GM12878 (cell line): ENCODE measurements around the gene GARNL3. TPM values are rescaled to one million over a fixed set of nuclear protein-coding genes. Genes with fewer than 3 reads are reported as not detected.

Experiments used
- ATAC-seq: fragments of 200-7000 bp; cut with Tn5 transposase; 3 replicates; pipeline ENCODE4 v1.9.1; 2020; ENCODE audit warnings: mild to moderate bottlenecking, moderate library complexity
- BruUV-seq: library from RNA; stranded (reverse); fragments of 400-500 nt; replicated peaks from 2 replicates; lab custom pipeline; 2021; lab: Mats Ljungman, UMichigan
- CTCF ChIA-PET: fragments of 300-600 bp; sonication (Branson Sonifier 250); formaldehyde crosslinking; extraction: SDS; loops from one replicate; lab custom pipeline; 2021; ENCODE audit warnings: inconsistent platforms; lab: Yijun Ruan, JAX
- POLR2A ChIA-PET: fragments of 350-600 bp; formaldehyde crosslinking; extraction: SDS; loops from one replicate; lab custom pipeline; 2021; ENCODE audit warnings: inconsistent platforms; lab: Charles Lee
- RAD21 ChIA-PET: fragments of 300-600 bp; sonication (Branson Sonifier 250); formaldehyde crosslinking; loops from one replicate; lab custom pipeline; 2023; ENCODE audit warnings: antibody characterized with exemption; ENCODE audit not compliant: unreplicated experiment; lab: Charles Lee
- SMC1A ChIA-PET: fragments of 300-600 bp; sonication (Branson Sonifier 250); formaldehyde crosslinking; loops from one replicate; lab custom pipeline; 2023; ENCODE audit not compliant: unreplicated experiment, uncharacterized antibody; lab: Charles Lee
- DNase-seq: peaks from one replicate; pipeline ENCODE4 v3.0.0-alpha.2; 2011; ENCODE audit warnings: low read depth, low spot score
- FAIRE-seq: peaks from 3 replicates; lab custom pipeline; 2011; peaks lifted over from hg19 to GRCh38; lab: Jason Lieb, UNC
- H2AFZ ChIP-seq: 2 replicates; pipeline ENCODE4 v1.6.0; 2011; ENCODE audit warnings: low read depth, low read length, control low read depth; ENCODE audit not compliant: control insufficient read depth
- H3K27ac ChIP-seq: 2 replicates; pipeline ENCODE4 v1.5.1; 2011; ENCODE audit warnings: control low read depth; ENCODE audit not compliant: control insufficient read depth, insufficient read depth
- H3K27me3 ChIP-seq, 2 experiments: replicated peaks in 1 of 2; 2 replicates each; pipeline versions ENCODE4 v1.6.0 to v1.6.1; 2011; ENCODE audit warnings: low read length in 1 of 2; ENCODE audit not compliant: control insufficient read depth in 2 of 2, insufficient read depth in 2 of 2
- H3K36me3 ChIP-seq, 2 experiments: 2 replicates each; pipeline ENCODE4 v1.5.1; 2011; ENCODE audit warnings: low read length in 1 of 2; ENCODE audit not compliant: control insufficient read depth in 2 of 2, insufficient read depth in 2 of 2
- H3K4me1 ChIP-seq: 2 replicates; pipeline ENCODE4 v1.6.1; 2011; ENCODE audit warnings: mild to moderate bottlenecking, low read length, moderate library complexity, mixed read lengths; ENCODE audit not compliant: control insufficient read depth, insufficient read depth
- H3K4me2 ChIP-seq: 2 replicates; pipeline ENCODE4 v1.6.0; 2011; ENCODE audit warnings: control low read depth; ENCODE audit not compliant: control insufficient read depth, insufficient read depth
- H3K4me3 ChIP-seq: fragments of 200-600 bp; sonication (generic); 2 replicates; pipeline ENCODE4 v1.5.1; 2016
- H3K79me2 ChIP-seq: 2 replicates; pipeline ENCODE4 v1.6.0; 2011; ENCODE audit warnings: low read length; ENCODE audit not compliant: control insufficient read depth, insufficient read depth
- H3K9ac ChIP-seq: 2 replicates; pipeline ENCODE4 v1.8.0; 2011; ENCODE audit warnings: low read length, control low read depth, mixed read lengths; ENCODE audit not compliant: control insufficient read depth, insufficient read depth
- H3K9me3 ChIP-seq: replicated peaks from 3 replicates; pipeline ENCODE4 v1.5.1; 2011; ENCODE audit warnings: mild to moderate bottlenecking, low read length; ENCODE audit not compliant: control insufficient read depth, insufficient read depth
- H4K20me1 ChIP-seq: 2 replicates; pipeline ENCODE4 v1.6.0; 2011; ENCODE audit not compliant: control insufficient read depth, insufficient read depth
- CBFB ChIP-seq: IDR thresholded peaks from 2 replicates; pipeline ENCODE4 v1.6.1; 2016; ENCODE audit warnings: antibody characterized with exemption, low read depth
- E2F4 ChIP-seq: IDR thresholded peaks from 2 replicates; pipeline ENCODE4 v1.6.1; 2012; ENCODE audit warnings: low read depth, low read length, improper control_type of control experiment
- IKZF2 ChIP-seq, 2 experiments: fragments of 450-650 bp; IDR thresholded peaks; 2 replicates each; pipeline ENCODE4 v1.6.1; 2017; ENCODE audit warnings: mild to moderate bottlenecking in 2 of 2, moderate library complexity in 2 of 2
- JUNB ChIP-seq: IDR thresholded peaks from 2 replicates; pipeline ENCODE4 v1.6.1; 2016; ENCODE audit warnings: antibody characterized with exemption, mild to moderate bottlenecking
- MTA3 ChIP-seq: IDR thresholded peaks from 2 replicates; pipeline ENCODE4 v1.6.1; 2012; ENCODE audit warnings: low read length, inconsistent platforms, borderline replicate concordance
- NFYB ChIP-seq: IDR thresholded peaks from 2 replicates; pipeline ENCODE4 v1.6.1; 2011; ENCODE audit warnings: low read depth, mild to moderate bottlenecking, low read length, improper control_type of control experiment, moderate library complexity; ENCODE audit not compliant: insufficient read depth
- NR2C1 ChIP-seq: fragments of 450-650 bp; IDR thresholded peaks from 2 replicates; pipeline ENCODE4 v1.6.1; 2017; ENCODE audit warnings: antibody characterized with exemption, mild to moderate bottlenecking, moderate library complexity
- PAX5 ChIP-seq: IDR thresholded peaks from 2 replicates; pipeline ENCODE4 v1.6.1; 2011; ENCODE audit warnings: low read depth, low read length, borderline replicate concordance
- SMAD5 ChIP-seq: IDR thresholded peaks from 2 replicates; pipeline ENCODE4 v1.6.1; 2016; ENCODE audit warnings: antibody characterized with exemption, low read depth
- SP1 ChIP-seq: IDR thresholded peaks from one replicate; pipeline ENCODE4 v1.6.1; 2011; ENCODE audit warnings: low read depth, low read length
- SUZ12 ChIP-seq: fragments of 200-600 bp; sonication (generic); IDR thresholded peaks from one replicate; pipeline ENCODE4 v1.6.1; 2018; ENCODE audit warnings: antibody characterized with exemption, mild to moderate bottlenecking; ENCODE audit not compliant: unreplicated experiment
- ZNF217 ChIP-seq: fragments of 450-650 bp; IDR thresholded peaks from 2 replicates; pipeline ENCODE4 v1.6.1; 2017; ENCODE audit warnings: antibody characterized with exemption, mild to moderate bottlenecking
- WGBS: methylation state at CpG from one replicate; pipeline ENCODE4 v1.1.6; 2016; ENCODE audit warnings: low lambda C conversion rate; ENCODE audit not compliant: insufficient replicate concordance, insufficient coverage; ENCODE audit errors: missing lambda C conversion rate; 5-methylcytosine and 5-hydroxymethylcytosine counted together
- in situ Hi-C: fragments of 300-500 bp; cut with MboI; formaldehyde crosslinking; loops from 9 replicates; pipeline ENCODE4 v1.14.3; 2018; ENCODE audit warnings: mixed read lengths
- intact Hi-C: fragments of 100-400 bp; cut with micrococcal nuclease; formaldehyde crosslinking; loops from one replicate; pipeline ENCODE4 v1.14.2; 2022; ENCODE audit not compliant: unreplicated experiment
- polyA plus RNA-seq, 11 experiments: library from polyadenylated mRNA; depleted of rRNA in 4 of 11; unstranded in 6 of 11; stranded (reverse) in 5 of 11; fragments of >200 nt; fragmentation: Nextera tagmentation in 4 of 11; fragmentation: Illumina TruSeq in 1 of 11; extraction: Ambion mirVana in 4 of 11; extraction: Trizol in 1 of 11; gene quantifications; 1 replicate in 1 of 11; 2 replicates in 10 of 11; pipeline versions ENCODE4 v1.2.1 to v1.2.3, GENCODE V29; 2011 to 2016; ENCODE audit warnings: inconsistent platforms in 2 of 11, missing spikeins in 2 of 11, low read depth in 1 of 11
- total RNA-seq, 4 experiments: library from RNA; depleted of rRNA in 3 of 4; stranded (reverse); fragments of >200 nt in 3 of 4; fragmentation: Illumina TruSeq in 1 of 4; extraction: Trizol in 1 of 4; gene quantifications; 2 replicates each; pipeline versions ENCODE4 v1.2.1 to v1.2.3, GENCODE V29; 2013 to 2021
- TF ChIP-seq, protein P1 (sequence below): IDR thresholded peaks from 2 replicates; pipeline ENCODE4 v1.6.1; 2011; ENCODE audit warnings: low read depth, mild to moderate bottlenecking, low read length, moderate library complexity, borderline replicate concordance; ENCODE audit errors: extremely low read depth

Gene GARNL3
- total and polyA plus RNA-seq, 10 of the 15 experiments (the other 5 are each of a cell fraction or from before 2014, with no cell fraction given) = 0.89 to 13.2 (median 6.3) TPM

GRCh38 chr9:127216210-127216887, 48.2 kb upstream of the GARNL3 start:
- no peak overlapping the region for H3K27ac ChIP-seq
- no peak for FAIRE-seq
- no peaks in the 10 kb centered on the region for H3K79me2 ChIP-seq
- WGBS = 97% methylated on average over 7 of the region's 7 CpGs
- intact Hi-C loops (loop anchor here (10.0 kb wide), 1 partner anchor 238 kb away; the partner anchor contains the start of genes LRSAM1 and RPL12), in situ Hi-C loops (loop anchor here (5.0 kb wide), 1 partner anchor 181 kb away; the partner anchor contains the start of gene SLC2A8)
- BruUV-seq = no TSS peak
- H3K9me3 ChIP-seq = no peaks in the 10 kb centered on the region
- no peak overlapping the region for H3K9ac ChIP-seq
- H3K4me3 ChIP-seq = no peak overlapping the region
- no peaks in the 10 kb centered on the region for H3K36me3 ChIP-seq
- TF ChIP-seq SUZ12 = no peak
- TF ChIP-seq E2F4 = no peak
- TF ChIP-seq IKZF2 (IDR thresholded peaks at IDR 0.05) = no peak
- no peak for TF ChIP-seq NFYB
- TF ChIP-seq, protein P1, sequence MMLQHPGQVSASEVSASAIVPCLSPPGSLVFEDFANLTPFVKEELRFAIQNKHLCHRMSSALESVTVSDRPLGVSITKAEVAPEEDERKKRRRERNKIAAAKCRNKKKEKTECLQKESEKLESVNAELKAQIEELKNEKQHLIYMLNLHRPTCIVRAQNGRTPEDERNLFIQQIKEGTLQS = no peak
- no peak for TF ChIP-seq MTA3
- no peak for TF ChIP-seq SP1
- no peak for TF ChIP-seq PAX5
- TF ChIP-seq JUNB = no peak
- TF ChIP-seq CBFB = no peak
- no peak for TF ChIP-seq NR2C1
- TF ChIP-seq SMAD5 = no peak
- no peak for TF ChIP-seq ZNF217
- ATAC-seq = no peak
- H2AFZ ChIP-seq = no peak overlapping the region
- H4K20me1 ChIP-seq = no peaks in the 10 kb centered on the region
- ChIA-PET CTCF (interaction anchor here (1.0 to 1.9 kb wide), 5 partner anchors 16 to 275 kb away, joined by 3 to 8 read pairs (median 4); partner anchors contain the start of gene SLC2A8), SMC1A (interaction anchor here (2.3 to 4.4 kb wide), 3 partner anchors 8 to 275 kb away, joined by 9 to 35 read pairs (median 16); partner anchors contain the start of gene SLC2A8), RAD21 (interaction anchor here (2.2 kb wide), 1 partner anchor 8 kb away, joined by 11 read pairs; no protein-coding TSS in a partner anchor), POLR2A (no interaction called here)
- H3K4me1 ChIP-seq = peaks cover 5% of the 10 kb centered on the region
- no peak for DNase-seq
- H3K4me2 ChIP-seq = no peak overlapping the region
- H3K27me3 ChIP-seq = no peaks in the 10 kb centered on the region
